ENCODE results near the gene FXN. TPM values are rescaled to one million over a fixed set of nuclear protein-coding genes. Genes with fewer than 3 reads are reported as not detected.

Gene FXN
- total and polyA plus RNA-seq, 2 donors (not counting 3 experiments of a cell fraction or from before 2014, with no cell fraction given) = 18.2 to 21.2 TPM

DNA sequence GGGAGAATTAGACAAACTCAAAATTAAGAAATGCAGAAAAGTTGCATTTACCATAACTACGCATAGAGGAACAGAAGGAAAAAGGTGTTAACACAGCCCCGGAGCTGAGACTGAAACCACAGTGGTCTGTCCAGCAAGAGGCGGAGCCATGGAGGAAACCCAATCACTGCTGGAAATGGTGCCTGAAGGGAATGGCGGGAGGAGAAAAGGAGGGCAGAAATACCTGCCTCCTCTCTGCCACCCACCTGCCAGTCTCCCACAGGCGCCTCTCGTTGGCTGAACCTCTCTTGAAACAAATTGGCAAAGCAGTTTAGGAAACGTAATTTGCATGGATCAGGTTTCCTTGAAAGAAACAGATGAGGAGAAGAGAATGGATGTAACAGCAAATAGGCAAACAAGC lies 11.9 kb upstream of the FXN start:
- intact Hi-C loops (cut with micrococcal nuclease) = no loop called here
- no peak overlapping the region for H2AFZ ChIP-seq (ENCODE audit: low read depth, low read length)
- POLR2A ChIA-PET = no interaction called here
- DNase-seq (ENCODE audit: low read depth, low spot score) (no peak), FAIRE-seq (no peak)
- no peaks in the 10 kb centered on the region for H3K9me3 ChIP-seq (replicated peaks; ENCODE audit: control insufficient read depth, insufficient read depth, low read length)
- CTCF ChIA-PET = interaction anchor here (1.6 kb wide), 1 partner anchor 12 kb away, joined by 5 read pairs; the partner anchor contains the start of gene FXN
- no peaks in the 10 kb centered on the region for H3K36me3 ChIP-seq (ENCODE audit: control insufficient read depth in 2 of 2, extremely low read depth in 1 of 2, insufficient read depth in 2 of 2, low read length in 2 of 2)
- TF ChIP-seq FOS (IDR thresholded peaks at IDR 0.05; ENCODE audit: borderline replicate concordance, insufficient read depth, low read length) = no peak
- TF ChIP-seq MYC (IDR thresholded peaks at IDR 0.05; ENCODE audit: low read depth, low read length) = no peak
- TF ChIP-seq EZH2 (IDR thresholded peaks at IDR 0.05; ENCODE audit: borderline replicate concordance, low read depth, low read length, severe bottlenecking) = no peak
- TF ChIP-seq GATA2 (IDR thresholded peaks at IDR 0.05; ENCODE audit: insufficient read depth, insufficient read length, low read depth, low read length) = no peak
- TF ChIP-seq, protein P1, sequence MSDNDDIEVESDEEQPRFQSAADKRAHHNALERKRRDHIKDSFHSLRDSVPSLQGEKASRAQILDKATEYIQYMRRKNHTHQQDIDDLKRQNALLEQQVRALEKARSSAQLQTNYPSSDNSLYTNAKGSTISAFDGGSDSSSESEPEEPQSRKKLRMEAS (IDR thresholded peaks at IDR 0.05; ENCODE audit: insufficient read depth, insufficient read length) = no peak
- TF ChIP-seq POLR2A (IDR thresholded peaks at IDR 0.05; ENCODE audit: low read depth, low read length) = no peak
- TF ChIP-seq, protein P2, sequence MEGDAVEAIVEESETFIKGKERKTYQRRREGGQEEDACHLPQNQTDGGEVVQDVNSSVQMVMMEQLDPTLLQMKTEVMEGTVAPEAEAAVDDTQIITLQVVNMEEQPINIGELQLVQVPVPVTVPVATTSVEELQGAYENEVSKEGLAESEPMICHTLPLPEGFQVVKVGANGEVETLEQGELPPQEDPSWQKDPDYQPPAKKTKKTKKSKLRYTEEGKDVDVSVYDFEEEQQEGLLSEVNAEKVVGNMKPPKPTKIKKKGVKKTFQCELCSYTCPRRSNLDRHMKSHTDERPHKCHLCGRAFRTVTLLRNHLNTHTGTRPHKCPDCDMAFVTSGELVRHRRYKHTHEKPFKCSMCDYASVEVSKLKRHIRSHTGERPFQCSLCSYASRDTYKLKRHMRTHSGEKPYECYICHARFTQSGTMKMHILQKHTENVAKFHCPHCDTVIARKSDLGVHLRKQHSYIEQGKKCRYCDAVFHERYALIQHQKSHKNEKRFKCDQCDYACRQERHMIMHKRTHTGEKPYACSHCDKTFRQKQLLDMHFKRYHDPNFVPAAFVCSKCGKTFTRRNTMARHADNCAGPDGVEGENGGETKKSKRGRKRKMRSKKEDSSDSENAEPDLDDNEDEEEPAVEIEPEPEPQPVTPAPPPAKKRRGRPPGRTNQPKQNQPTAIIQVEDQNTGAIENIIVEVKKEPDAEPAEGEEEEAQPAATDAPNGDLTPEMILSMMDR (IDR thresholded peaks at IDR 0.05; ENCODE audit: extremely low read depth in 1 of 2, insufficient read depth in 1 of 2, low read depth in 1 of 2, low read length in 2 of 2) = no peak
- TF ChIP-seq JUN (IDR thresholded peaks at IDR 0.05; ENCODE audit: borderline replicate concordance, insufficient read depth, insufficient read length, low read depth) = no peak
- no peak for TF ChIP-seq POLR2AphosphoS5 (IDR thresholded peaks at IDR 0.05; ENCODE audit: insufficient read depth, low read depth, low read length)
- no peaks in the 10 kb centered on the region for H3K9me1 ChIP-seq (replicated peaks; ENCODE audit: control insufficient read depth, extremely low read depth, insufficient read depth, low read length)
- H3K79me2 ChIP-seq (ENCODE audit: control insufficient read depth, insufficient read depth, low read length) = no peaks in the 10 kb centered on the region
- BruUV-seq (replicated peaks) = no TSS peak
- H3K27ac ChIP-seq (ENCODE audit: insufficient read depth, low read depth, low read length) = no peak overlapping the region
- peaks cover 2 to 9% of the 10 kb centered on the region in 2 experiments for H3K27me3 ChIP-seq (ENCODE audit: control insufficient read depth in 2 of 2, insufficient read depth in 2 of 2, low read length in 2 of 2)
- no peak overlapping the region for H3K9ac ChIP-seq (replicated peaks; ENCODE audit: extremely low read depth, insufficient read depth, low read length)
- no peaks in the 10 kb centered on the region for H4K20me1 ChIP-seq (replicated peaks; ENCODE audit: control insufficient read depth, extremely low read depth, insufficient read depth, low read length)
- H3K4me1 ChIP-seq (ENCODE audit: control insufficient read depth, extremely low read depth, insufficient read depth, low read length) = no peaks in the 10 kb centered on the region
- no peak overlapping the region for H3K4me2 ChIP-seq (ENCODE audit: insufficient read depth, low read length)
- no peak overlapping the region for H3K4me3 ChIP-seq (replicated peaks in 1 of 3; ENCODE audit: insufficient read depth in 1 of 3, low read depth in 1 of 3, low read length in 3 of 3)
- dilution Hi-C loops (cut with MboI; ENCODE audit: extremely low pct_ligation_motif_present, low sequenced_read_pairs) = no loop called here
